Measurements from ENCODE around the gene DUSP15. TPM values are rescaled to one million over a fixed set of nuclear protein-coding genes. Genes with fewer than 3 reads are reported as not detected.

The DUSP15 gene
- total and polyA plus RNA-seq, 8 donors, result 0.45 to 4.7 (median 2.9) TPM; not detected in 3

DNA sequence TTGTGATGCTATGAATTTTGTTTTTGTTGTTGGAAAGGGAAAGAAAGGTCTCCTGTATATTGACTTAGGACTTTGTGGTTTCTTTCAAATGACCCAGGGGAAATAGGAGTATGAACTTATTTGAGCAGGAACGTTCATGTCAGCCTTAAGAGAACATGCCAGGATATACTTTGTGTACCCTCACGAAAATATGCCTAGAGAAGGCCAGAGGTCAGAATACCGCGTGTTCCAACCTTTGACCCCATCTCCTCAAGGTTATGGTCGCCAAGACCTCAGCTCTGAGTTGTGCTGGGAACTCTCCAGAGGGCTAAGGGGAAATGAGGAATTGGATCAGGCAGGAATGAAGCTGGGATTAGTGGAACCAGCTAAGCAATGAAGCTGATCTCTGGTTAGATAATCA lies 11.6 kb upstream of the DUSP15 start:
- WGBS, 5 donors, result 47 to 61% (median 50%) methylated on average over 5 of the region's 5 CpGs
- peaks cover 0 to 9% (median 0%) of the 10 kb centered on the region in 3 donors for H3K27me3 ChIP-seq
- TF ChIP-seq CTCF (IDR thresholded peaks at IDR 0.05) (no peak), EP300 (IDR thresholded peaks at IDR 0.05) (no peak), POLR2AphosphoS5 (IDR thresholded peaks at IDR 0.05) (no peak), POLR2A (IDR thresholded peaks at IDR 0.05) (no peak)
- H3K9me3 ChIP-seq, result no peaks in the 10 kb centered on the region
- H3K4me3 ChIP-seq, result no peak overlapping the region
- no peak overlapping the region for H3K27ac ChIP-seq
- intact Hi-C loops (cut with DNase I; ENCODE audit: low total_unique reads), result no loop called here
- H3K36me3 ChIP-seq, result no peaks in the 10 kb centered on the region
- DNase-seq, result no peak
- H3K4me1 ChIP-seq, result peaks cover 0 to 13% (median 10%) of the 10 kb centered on the region in 4 donors

- Histone ChIP-seq H3K27me3 (no peaks in the 10 kb centered on the region), H3K27ac (peak overlapping the region; percentile 73 to 86 (median 80)), H3K36me3 (no peaks in the 10 kb centered on the region), H3K4me3 (peak overlapping the region; percentile 48 to 61 (median 54)), H3K4me1 (peaks cover 0 to 13% (median 10%) of the 10 kb centered on the region in 4 donors), H3K9me3 (no peaks in the 10 kb centered on the region)
- 5 to 7% (median 6%) methylated on average over 34 to 45 of the region's 45 CpGs for WGBS, 5 donors
- TF ChIP-seq POLR2AphosphoS5 (IDR thresholded peaks at IDR 0.05) (peak; percentile 34 to 68 (median 64)), POLR2A (IDR thresholded peaks at IDR 0.05) (no peak)
- intact Hi-C loops (cut with DNase I; ENCODE audit: low total_unique reads), result no loop called here
- DNase-seq, result peak; percentile 96 to 97
Observed at GRCh38 chr20:31879143-31879987, 9.0 kb upstream of the DUSP15 start.

DNA sequence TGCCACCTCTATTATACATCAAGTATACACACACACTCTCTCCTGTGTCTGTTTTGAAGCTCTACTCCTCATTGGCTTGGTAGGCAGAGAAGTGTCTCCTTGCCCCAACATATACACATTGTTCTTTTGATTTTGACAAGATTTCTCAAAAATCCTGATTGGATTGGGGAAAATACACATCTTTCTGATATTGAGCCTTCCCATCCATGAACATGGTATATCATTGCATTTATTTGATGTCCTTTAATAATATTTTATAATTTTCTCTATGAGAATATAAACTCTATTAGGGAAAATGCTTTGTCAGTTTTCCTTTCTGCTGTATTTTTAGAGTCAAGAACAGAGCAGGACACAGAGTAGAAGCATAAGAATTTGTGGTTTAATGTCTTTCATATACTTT lies 7.4 kb upstream of the DUSP15 start:
- no peaks in the 10 kb centered on the region for H3K9me3 ChIP-seq
- intact Hi-C loops (cut with DNase I; ENCODE audit: low total_unique reads), result no loop called here

GRCh38 chr20:31875671-31876070 lies 5.3 kb upstream of the DUSP15 start:
- H3K27me3 ChIP-seq, result peaks cover 0 to 6% (median under 1%) of the 10 kb centered on the region in 3 donors
- no peak overlapping the region for H3K4me3 ChIP-seq
- H3K36me3 ChIP-seq, result no peaks in the 10 kb centered on the region
- no peak for DNase-seq
- TF ChIP-seq POLR2AphosphoS5 (IDR thresholded peaks at IDR 0.05) (no peak), EP300 (IDR thresholded peaks at IDR 0.05) (no peak)
- H3K27ac ChIP-seq, result no peak overlapping the region
- H3K9me3 ChIP-seq, result no peaks in the 10 kb centered on the region
- peaks cover 0 to 18% (median 16%) of the 10 kb centered on the region in 4 donors for H3K4me1 ChIP-seq
- intact Hi-C loops (cut with DNase I; ENCODE audit: low total_unique reads), result no loop called here
- 61 to 78% (median 71%) methylated on average over 2 of the region's 2 CpGs for WGBS, 5 donors

More for the DNA sequence above, 7.4 kb upstream of the DUSP15 start:
- TF ChIP-seq EP300 (IDR thresholded peaks at IDR 0.05) (no peak), POLR2AphosphoS5 (IDR thresholded peaks at IDR 0.05) (no peak), POLR2A (IDR thresholded peaks at IDR 0.05) (no peak), CTCF (IDR thresholded peaks at IDR 0.05) (no peak)
- Histone ChIP-seq H3K4me1 (peaks cover 0 to 13% (median 10%) of the 10 kb centered on the region in 4 donors), H3K27me3 (no peaks in the 10 kb centered on the region), H3K27ac (no peak overlapping the region), H3K36me3 (no peaks in the 10 kb centered on the region), H3K4me3 (no peak overlapping the region)
- DNase-seq, result no peak

DNA sequence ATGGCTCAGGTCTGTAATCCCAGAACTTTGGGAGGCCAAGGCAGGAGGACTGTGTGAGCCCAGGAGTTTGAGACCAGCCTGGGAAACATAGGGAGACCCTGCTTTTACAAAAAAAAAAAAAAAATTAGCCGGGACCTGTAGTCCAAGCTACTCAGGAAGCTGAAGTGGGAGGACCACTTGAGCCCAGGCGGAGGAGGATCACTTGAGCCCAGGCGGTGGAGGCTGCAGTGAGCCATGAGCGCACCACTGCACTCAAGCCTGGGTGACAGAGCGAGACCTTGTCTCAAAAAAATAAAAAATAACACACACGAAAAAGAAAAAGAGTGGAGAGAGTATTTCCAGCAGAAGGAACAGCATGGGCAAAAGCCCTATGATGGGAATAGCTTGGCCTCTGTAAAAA lies 2.1 kb upstream of the DUSP15 start:
- no peak for DNase-seq
- Histone ChIP-seq H3K36me3 (no peaks in the 10 kb centered on the region), H3K4me1 (peaks cover 6 to 24% (median 23%) of the 10 kb centered on the region in 4 donors), H3K27me3 (peaks cover 0 to 27% (median 20%) of the 10 kb centered on the region in 3 donors), H3K27ac (no peak overlapping the region), H3K9me3 (no peaks in the 10 kb centered on the region), H3K4me3 (no peak overlapping the region)
- TF ChIP-seq POLR2AphosphoS5 (IDR thresholded peaks at IDR 0.05) (no peak), EP300 (IDR thresholded peaks at IDR 0.05) (no peak), CTCF (IDR thresholded peaks at IDR 0.05) (no peak), POLR2A (IDR thresholded peaks at IDR 0.05) (no peak)
- intact Hi-C loops (cut with DNase I; ENCODE audit: low total_unique reads), result no loop called here
- WGBS, 5 donors, result 73 to 90% (median 85%) methylated on average over 6 of the region's 6 CpGs
